Activated CD4-positive, alpha-beta T cell treated with anti-CD3 and anti-CD28 coated beads, Interleukin-2, Interleukin-6, amounts not matched to agents 100 ng/mL and 50 ng/mL, durations not matched to agents 16 hours and 8 hours (primary cell): ENCODE results near the gene KDM4F.

Experiments used
- DNase-seq: peaks from one replicate; pipeline ENCODE4 v3.0.0-alpha.2; 2020

KDM4F gene

GRCh38 chr11:95092549-95093324 is 43.5 kb downstream of the KDM4F start:
- DNase-seq: peak; percentile 45

- DNase-seq: no peak
Observed at GRCh38 chr11:95093548-95093947, 44.3 kb downstream of the KDM4F start.

GRCh38 chr11:95095858-95096587 is 46.8 kb downstream of the KDM4F start:
- DNase-seq: peak; percentile 59

- DNase-seq: no peak
Observed at GRCh38 chr11:95097209-95097608, 48.0 kb downstream of the KDM4F start.

GRCh38 chr11:95098826-95099225 is 49.6 kb downstream of the KDM4F start:
- DNase-seq: no peak

- DNase-seq: no peak
Observed at GRCh38 chr11:95100191-95100648, 51.0 kb downstream of the KDM4F start.
